WTC11 (cell line): ENCODE results near the gene HSD17B3. TPM values are rescaled to one million over a fixed set of nuclear protein-coding genes. Genes with fewer than 3 reads are reported as not detected.

Source experiments
- ATAC-seq: fragments of 200-7000 bp; cut with Tn5 transposase; 2 replicates; pipeline ENCODE4 v1.10.0; 2021; ENCODE audit warnings: mild to moderate bottlenecking, moderate library complexity
- CTCF ChIA-PET: fragments of 300-600 bp; sonication (Branson Sonifier 250); formaldehyde crosslinking; loops from one replicate; lab custom pipeline; 2021; ENCODE audit warnings: antibody characterized with exemption; lab: Charles Lee
- POLR2A ChIA-PET: fragments of 350-600 bp; sonication (Branson Sonifier 250); formaldehyde crosslinking; loops from one replicate; lab custom pipeline; 2021; ENCODE audit warnings: antibody characterized with exemption; lab: Charles Lee
- DNase-seq: peaks from one replicate; pipeline ENCODE4 v3.0.0; 2021; ENCODE audit warnings: low spot score
- H3K27ac Mint-ChIP-seq: 2 replicates; pipeline ENCODE4 v1.8.0; 2021; ENCODE audit warnings: mixed read lengths
- H3K27me3 Mint-ChIP-seq: 2 replicates; pipeline ENCODE4 v1.8.0; 2021; ENCODE audit warnings: low read depth, mild to moderate bottlenecking, moderate library complexity, mixed read lengths
- H3K36me3 Mint-ChIP-seq: 2 replicates; pipeline ENCODE4 v1.8.0; 2021; ENCODE audit warnings: mixed read lengths
- H3K4me1 Mint-ChIP-seq: 2 replicates; pipeline ENCODE4 v1.8.0; 2022; ENCODE audit warnings: mixed read lengths
- H3K4me3 Mint-ChIP-seq: 2 replicates; pipeline ENCODE4 v1.8.0; 2021; ENCODE audit warnings: mild to moderate bottlenecking, moderate library complexity, mixed read lengths
- H3K9me3 Mint-ChIP-seq: 2 replicates; pipeline ENCODE4 v1.8.0; 2021; ENCODE audit warnings: mixed read lengths
- CBFB ChIP-seq: sonication (generic); formaldehyde crosslinking; IDR thresholded peaks from 2 replicates; pipeline ENCODE4 v1.8.1; 2022; ENCODE audit warnings: mild to moderate bottlenecking, low read depth, missing genetic modification reagents
- CDX4 ChIP-seq: fragments of 250-450 bp; sonication (Bioruptor Pico); IDR thresholded peaks from 2 replicates; pipeline ENCODE4 v1.9.0; 2021; ENCODE audit warnings: moderate library complexity, mild to moderate bottlenecking, inconsistent platforms, borderline replicate concordance
- CREM ChIP-seq: sonication (generic); formaldehyde crosslinking; IDR thresholded peaks from 2 replicates; pipeline ENCODE4 v1.8.1; 2022; ENCODE audit warnings: mild to moderate bottlenecking, missing genetic modification reagents, moderate library complexity
- FOXP1 ChIP-seq: sonication (generic); formaldehyde crosslinking; IDR thresholded peaks from 2 replicates; pipeline ENCODE4 v1.8.0; 2022; ENCODE audit warnings: missing genetic modification reagents, mild to moderate bottlenecking, moderate library complexity, borderline replicate concordance
- HMGXB4 ChIP-seq: sonication (generic); formaldehyde crosslinking; IDR thresholded peaks from 2 replicates; pipeline ENCODE4 v1.8.1; 2023; ENCODE audit warnings: mild to moderate bottlenecking, moderate library complexity, missing genetic modification reagents
- IRF2 ChIP-seq: sonication (generic); formaldehyde crosslinking; IDR thresholded peaks from 2 replicates; pipeline ENCODE4 v1.8.0; 2022; ENCODE audit warnings: low read depth, missing genetic modification reagents, borderline replicate concordance
- MAX ChIP-seq: sonication (generic); formaldehyde crosslinking; IDR thresholded peaks from 2 replicates; pipeline ENCODE4 v1.8.0; 2022; ENCODE audit warnings: mild to moderate bottlenecking, missing genetic modification reagents
- NFE2L1 ChIP-seq: sonication (generic); formaldehyde crosslinking; IDR thresholded peaks from 2 replicates; pipeline ENCODE4 v1.8.1; 2023; ENCODE audit warnings: missing genetic modification reagents
- NR2C2 ChIP-seq: sonication (generic); formaldehyde crosslinking; IDR thresholded peaks from 2 replicates; pipeline ENCODE4 v1.8.0; 2022; ENCODE audit warnings: mild to moderate bottlenecking, missing genetic modification reagents
- SMAD3 ChIP-seq: sonication (generic); formaldehyde crosslinking; IDR thresholded peaks from 2 replicates; pipeline ENCODE4 v1.8.0; 2022; ENCODE audit warnings: missing genetic modification reagents, mild to moderate bottlenecking, borderline replicate concordance
- SMAD4 ChIP-seq: sonication (generic); formaldehyde crosslinking; IDR thresholded peaks from 2 replicates; pipeline ENCODE4 v1.8.0; 2022; ENCODE audit warnings: mild to moderate bottlenecking, missing genetic modification reagents
- TCF7 ChIP-seq: sonication (generic); formaldehyde crosslinking; IDR thresholded peaks from 2 replicates; pipeline ENCODE4 v1.8.0; 2022; ENCODE audit warnings: mild to moderate bottlenecking, low read depth, missing genetic modification reagents, moderate library complexity
- TP53 ChIP-seq: sonication (generic); formaldehyde crosslinking; IDR thresholded peaks from 2 replicates; pipeline ENCODE4 v1.8.1; 2023; ENCODE audit warnings: mild to moderate bottlenecking, missing genetic modification reagents
- ZBTB21 ChIP-seq: sonication (generic); formaldehyde crosslinking; IDR thresholded peaks from 2 replicates; pipeline ENCODE4 v1.8.1; 2023; ENCODE audit warnings: mild to moderate bottlenecking, missing genetic modification reagents, borderline replicate concordance
- ZNF396 ChIP-seq: fragments of 250-450 bp; sonication (Bioruptor Pico); IDR thresholded peaks from 2 replicates; pipeline ENCODE4 v1.8.0; 2021; ENCODE audit warnings: mild to moderate bottlenecking, moderate library complexity, borderline replicate concordance
- ZNF512 ChIP-seq: sonication (generic); formaldehyde crosslinking; IDR thresholded peaks from 2 replicates; pipeline ENCODE4 v1.8.1; 2022; ENCODE audit warnings: missing genetic modification reagents, borderline replicate concordance
- ZNF532 ChIP-seq: fragments of 250-450 bp; sonication (Bioruptor Pico); IDR thresholded peaks from 2 replicates; pipeline ENCODE4 v1.9.0; 2021; ENCODE audit warnings: mild to moderate bottlenecking, borderline replicate concordance
- total RNA-seq: library from RNA; stranded (reverse); gene quantifications from 3 replicates; pipeline ENCODE4 v1.2.3, GENCODE V29; 2021
- TF ChIP-seq, protein P1 (sequence below): fragments of 250-450 bp; sonication (Bioruptor Pico); IDR thresholded peaks from 2 replicates; pipeline ENCODE4 v1.9.0; 2021; ENCODE audit warnings: mild to moderate bottlenecking
- TF ChIP-seq, protein P2 (sequence below): sonication (generic); formaldehyde crosslinking; IDR thresholded peaks from 2 replicates; pipeline ENCODE4 v1.8.0; 2023; ENCODE audit warnings: mild to moderate bottlenecking, missing genetic modification reagents

Gene HSD17B3
- total RNA-seq, 1 experiment from 2014 or later: not detected

- no peak for ATAC-seq
- peaks cover 9% of the 10 kb centered on the region for H3K4me1 Mint-ChIP-seq
- POLR2A ChIA-PET: interaction anchor here (0.5 kb wide), 1 partner anchor 263 kb away, joined by 5 read pairs; no protein-coding TSS in a partner anchor
- TF ChIP-seq CREM (CRISPR knock-in tag) (no peak), ZNF396 (no peak), CBFB (no peak), SMAD4 (CRISPR knock-in tag) (no peak), IRF2 (CRISPR knock-in tag) (no peak), ZBTB21 (CRISPR knock-in tag) (no peak), ZNF532 (CRISPR knock-in tag) (no peak), NR2C2 (CRISPR knock-in tag) (no peak), HMGXB4 (no peak), FOXP1 (CRISPR knock-in tag) (no peak), ZNF512 (CRISPR knock-in tag) (no peak), TP53 (no peak), MAX (CRISPR knock-in tag) (no peak), NFE2L1 (CRISPR knock-in tag) (no peak), TCF7 (CRISPR knock-in tag) (no peak), CDX4 (CRISPR knock-in tag) (no peak), SMAD3 (CRISPR knock-in tag) (no peak)
- TF ChIP-seq, protein P1, sequence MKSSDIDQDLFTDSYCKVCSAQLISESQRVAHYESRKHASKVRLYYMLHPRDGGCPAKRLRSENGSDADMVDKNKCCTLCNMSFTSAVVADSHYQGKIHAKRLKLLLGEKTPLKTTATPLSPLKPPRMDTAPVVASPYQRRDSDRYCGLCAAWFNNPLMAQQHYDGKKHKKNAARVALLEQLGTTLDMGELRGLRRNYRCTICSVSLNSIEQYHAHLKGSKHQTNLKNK (CRISPR knock-in tag): no peak
- TF ChIP-seq, protein P2, sequence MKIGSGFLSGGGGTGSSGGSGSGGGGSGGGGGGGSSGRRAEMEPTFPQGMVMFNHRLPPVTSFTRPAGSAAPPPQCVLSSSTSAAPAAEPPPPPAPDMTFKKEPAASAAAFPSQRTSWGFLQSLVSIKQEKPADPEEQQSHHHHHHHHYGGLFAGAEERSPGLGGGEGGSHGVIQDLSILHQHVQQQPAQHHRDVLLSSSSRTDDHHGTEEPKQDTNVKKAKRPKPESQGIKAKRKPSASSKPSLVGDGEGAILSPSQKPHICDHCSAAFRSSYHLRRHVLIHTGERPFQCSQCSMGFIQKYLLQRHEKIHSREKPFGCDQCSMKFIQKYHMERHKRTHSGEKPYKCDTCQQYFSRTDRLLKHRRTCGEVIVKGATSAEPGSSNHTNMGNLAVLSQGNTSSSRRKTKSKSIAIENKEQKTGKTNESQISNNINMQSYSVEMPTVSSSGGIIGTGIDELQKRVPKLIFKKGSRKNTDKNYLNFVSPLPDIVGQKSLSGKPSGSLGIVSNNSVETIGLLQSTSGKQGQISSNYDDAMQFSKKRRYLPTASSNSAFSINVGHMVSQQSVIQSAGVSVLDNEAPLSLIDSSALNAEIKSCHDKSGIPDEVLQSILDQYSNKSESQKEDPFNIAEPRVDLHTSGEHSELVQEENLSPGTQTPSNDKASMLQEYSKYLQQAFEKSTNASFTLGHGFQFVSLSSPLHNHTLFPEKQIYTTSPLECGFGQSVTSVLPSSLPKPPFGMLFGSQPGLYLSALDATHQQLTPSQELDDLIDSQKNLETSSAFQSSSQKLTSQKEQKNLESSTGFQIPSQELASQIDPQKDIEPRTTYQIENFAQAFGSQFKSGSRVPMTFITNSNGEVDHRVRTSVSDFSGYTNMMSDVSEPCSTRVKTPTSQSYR (CRISPR knock-in tag): no peak
- TF ChIP-seq, all 79 proteins: peak for 0
- Mint-ChIP-seq H3K36me3 (no peaks in the 10 kb centered on the region), H3K4me3 (no peak overlapping the region), H3K27me3 (no peaks in the 10 kb centered on the region; the same call in 1 of the 2 replicates), H3K9me3 (peaks cover 10% of the 10 kb centered on the region), H3K27ac (no peak overlapping the region)
- CTCF ChIA-PET: interaction anchor here (2.8 kb wide), 1 partner anchor 21 kb away, joined by 8 read pairs; no protein-coding TSS in a partner anchor
- no peak for DNase-seq
These were observed 103.0 kb downstream of the HSD17B3 start for GRCh38 chr9:96199006-96199405.
